Ovary (tissue), 3 donors: Measurements from ENCODE around the gene CCDC137.

Source experiments
- CTCF ChIP-seq, 3 donors: fragments of 450-650 bp in 2 of 3; fragments of 200-600 bp in 1 of 3; IDR thresholded peaks; one replicate each; pipeline versions ENCODE4 v1.5.1 to v1.8.0; 2016 to 2022; ENCODE audit warnings: antibody characterized with exemption in 3 of 3, mild to moderate bottlenecking in 1 of 3
- EP300 ChIP-seq: sonication (generic); formaldehyde crosslinking; IDR thresholded peaks from one replicate; pipeline ENCODE4 v1.6.1; 2017; ENCODE audit warnings: antibody characterized with exemption
- POLR2A ChIP-seq: fragments of 450-650 bp; IDR thresholded peaks from one replicate; pipeline ENCODE4 v1.6.1; 2017; ENCODE audit warnings: antibody characterized with exemption, mild to moderate bottlenecking, moderate library complexity
- donor health status: DM: no; HTN: no; CAD: no.

GRCh38 chr17:81656835-81657234 lies 9.7 kb upstream of the CCDC137 start:
- TF ChIP-seq CTCF (IDR thresholded peaks at IDR 0.05) (no peak), POLR2A (no peak), EP300 (no peak)
